Immature natural killer cell (primary cell): ENCODE measurements around the gene FOXN3. TPM values are rescaled to one million over a fixed set of nuclear protein-coding genes. Genes with fewer than 3 reads are reported as not detected.

Experiments used
- DNase-seq, 3 donors: peaks; one replicate each; pipeline ENCODE4 v3.0.0; 2022; ENCODE audit warnings: mixed read lengths in 1 of 3
- H3K27ac Mint-ChIP-seq, 6 donors: one replicate each; pipeline ENCODE4 v1.8.0; 2020; ENCODE audit warnings: mixed read lengths in 6 of 6, mild to moderate bottlenecking in 5 of 6, inconsistent platforms in 4 of 6, moderate library complexity in 3 of 6
- H3K27me3 Mint-ChIP-seq, 3 donors: one replicate each; pipeline ENCODE4 v1.8.0; 2020 to 2021; ENCODE audit warnings: low read depth in 3 of 3, mild to moderate bottlenecking in 3 of 3, mixed read lengths in 3 of 3, moderate library complexity in 3 of 3, inconsistent platforms in 1 of 3
- H3K36me3 Mint-ChIP-seq, 3 donors: one replicate each; pipeline ENCODE4 v1.8.0; 2020; ENCODE audit warnings: mixed read lengths in 3 of 3, inconsistent platforms in 2 of 3, mild to moderate bottlenecking in 2 of 3
- H3K4me1 Mint-ChIP-seq, 2 donors: one replicate each; pipeline ENCODE4 v1.8.0; 2020; ENCODE audit warnings: inconsistent platforms in 2 of 2, mild to moderate bottlenecking in 2 of 2, mixed read lengths in 2 of 2, moderate library complexity in 1 of 2
- H3K4me3 Mint-ChIP-seq, 5 donors: one replicate each; pipeline ENCODE4 v1.8.0; 2020; ENCODE audit warnings: mild to moderate bottlenecking in 5 of 5, mixed read lengths in 5 of 5, inconsistent platforms in 3 of 5, moderate library complexity in 3 of 5
- H3K9me3 Mint-ChIP-seq, 6 donors: one replicate each; pipeline ENCODE4 v1.8.0; 2020; ENCODE audit warnings: mild to moderate bottlenecking in 6 of 6, mixed read lengths in 6 of 6, inconsistent platforms in 4 of 6, moderate library complexity in 3 of 6
- polyA plus RNA-seq, 3 donors: library from polyadenylated mRNA; unstranded; fragments of 300-500 nt; fragmentation: Illumina TruSeq; gene quantifications; one replicate each; pipeline ENCODE4 v1.2.3, GENCODE V29; 2021

FOXN3 gene
- polyA plus RNA-seq, 3 donors from 2014 or later = 88.6 to 150 (median 102) TPM

DNA sequence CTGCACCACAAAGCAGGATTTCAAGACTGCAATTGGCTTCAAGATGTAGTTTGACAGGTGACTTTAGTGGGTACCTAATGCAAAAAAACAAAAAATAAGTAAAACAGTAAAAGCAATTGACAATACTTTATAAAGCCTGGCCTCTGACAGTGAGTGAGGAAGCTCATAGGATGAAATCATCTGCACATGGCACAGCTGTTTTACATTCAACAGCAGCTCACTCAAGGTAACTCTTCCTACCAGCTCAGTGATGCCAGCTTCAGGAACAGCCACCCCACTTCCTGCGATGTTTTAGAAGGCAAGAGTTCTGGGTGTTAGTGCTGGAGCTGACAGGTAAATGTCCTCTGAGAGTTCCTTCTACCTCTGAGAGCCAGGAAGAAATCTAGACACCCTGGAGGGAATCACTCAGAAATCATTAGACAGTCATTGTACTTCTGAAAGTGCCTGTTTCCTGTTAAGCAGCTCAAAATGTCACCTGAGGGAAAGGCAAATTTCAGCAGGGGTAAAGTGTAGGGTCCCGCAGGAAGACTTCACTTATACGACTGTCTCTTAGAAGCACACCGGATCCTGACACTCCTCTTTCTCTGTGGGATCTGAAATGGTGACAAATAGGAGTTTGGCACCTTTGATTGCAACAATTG is 99.9 kb downstream of the FOXN3 start:
- Mint-ChIP-seq H3K4me3 (no peak overlapping the region), H3K4me1 (peaks cover 72 to 87% of the 10 kb centered on the region in 2 donors), H3K27me3 (peaks cover 0 to 5% (median 2%) of the 10 kb centered on the region in 3 donors), H3K27ac (peak overlapping the region in 3 of 6 donors; percentile 13 to 52 (median 36)), H3K36me3 (peaks cover 5 to 24% (median 14%) of the 10 kb centered on the region in 3 donors), H3K9me3 (no peaks in the 10 kb centered on the region)
- DNase-seq = no peak

DNA sequence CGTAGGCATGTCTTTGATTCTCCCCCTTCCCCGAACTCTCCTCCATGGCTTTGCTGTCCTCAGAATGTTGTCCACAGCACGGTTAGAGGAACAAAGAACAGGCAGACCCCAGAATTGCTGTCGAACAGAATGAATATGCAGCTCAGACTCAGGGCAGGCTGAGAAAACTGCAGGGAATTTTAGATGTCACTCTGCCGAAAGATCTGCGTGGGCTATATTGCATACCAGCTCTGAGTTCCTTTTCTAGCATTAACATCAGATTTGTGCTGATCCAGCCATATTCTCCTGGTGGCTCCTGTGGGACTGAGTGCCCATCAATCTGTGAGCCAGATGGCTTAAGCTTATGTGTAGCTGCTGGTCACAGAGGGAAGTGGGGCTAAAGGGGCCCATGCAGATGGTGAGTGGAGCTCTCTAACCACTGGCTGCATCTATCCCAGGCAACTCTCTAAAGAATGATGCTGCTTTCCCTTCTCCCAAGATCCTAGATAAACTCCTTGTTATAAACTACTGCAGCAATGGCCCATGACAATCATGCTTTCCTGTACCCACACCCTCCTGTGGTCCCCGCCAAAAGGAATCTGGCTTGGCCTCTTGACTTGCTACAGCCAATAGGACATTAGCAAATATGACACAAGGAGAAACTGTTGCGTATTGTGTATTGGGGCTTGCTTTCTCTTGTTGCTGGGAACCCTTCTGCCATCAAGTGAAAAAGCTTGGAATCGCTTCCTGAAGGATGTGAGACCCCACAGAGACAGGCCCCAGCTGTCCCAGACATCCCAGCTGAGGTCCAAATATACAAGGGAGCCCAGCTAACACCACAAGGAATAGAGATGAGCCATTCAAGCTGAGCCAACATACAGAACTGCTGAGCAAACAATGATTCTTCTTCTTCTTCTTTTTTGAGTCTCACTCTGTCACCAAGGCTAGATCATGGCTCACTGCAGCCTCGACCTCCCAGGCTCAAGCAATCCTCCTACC is 101.3 kb downstream of the FOXN3 start:
- DNase-seq = no peak

DNA sequence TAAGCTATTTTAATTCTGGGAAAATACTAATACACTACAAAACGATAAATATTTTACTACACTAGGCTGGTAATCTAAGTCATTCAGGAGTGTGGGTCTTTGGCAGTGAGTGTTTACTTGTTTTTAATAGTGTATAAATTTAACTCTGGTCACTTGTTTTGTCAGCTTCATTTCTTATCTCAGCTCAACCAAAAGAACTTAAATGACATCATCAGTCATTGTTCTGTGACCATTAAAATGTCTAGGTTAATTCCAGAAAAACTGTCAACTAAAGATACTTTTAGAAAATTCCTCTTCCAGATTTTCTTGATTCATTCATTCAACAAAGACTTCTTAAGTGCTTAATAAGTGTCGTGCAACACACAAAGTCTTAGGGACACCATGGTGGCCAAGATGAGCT is 102.8 kb downstream of the FOXN3 start:
- Mint-ChIP-seq H3K4me1 (peaks cover 59 to 81% of the 10 kb centered on the region in 2 donors), H3K36me3 (peaks cover 5 to 17% (median 11%) of the 10 kb centered on the region in 3 donors), H3K27ac (no peak overlapping the region), H3K4me3 (no peak overlapping the region), H3K27me3 (peaks cover 0 to 5% (median 4%) of the 10 kb centered on the region in 3 donors), H3K9me3 (no peaks in the 10 kb centered on the region)
- DNase-seq = no peak

More for the DNA sequence above, 101.3 kb downstream of the FOXN3 start:
- peaks cover 0 to 5% (median 4%) of the 10 kb centered on the region in 3 donors for H3K27me3 Mint-ChIP-seq
- H3K9me3 Mint-ChIP-seq = no peaks in the 10 kb centered on the region
- H3K36me3 Mint-ChIP-seq = peaks cover 5 to 24% (median 14%) of the 10 kb centered on the region in 3 donors
- H3K27ac Mint-ChIP-seq = peak overlapping the region in 1 of 6 donors; percentile 34
- peaks cover 68 to 80% of the 10 kb centered on the region in 2 donors for H3K4me1 Mint-ChIP-seq
- H3K4me3 Mint-ChIP-seq = no peak overlapping the region

- Mint-ChIP-seq H3K4me3 (no peak overlapping the region), H3K4me1 (peaks cover 51 to 79% of the 10 kb centered on the region in 2 donors), H3K36me3 (peaks cover 4 to 16% (median 5%) of the 10 kb centered on the region in 3 donors), H3K9me3 (no peaks in the 10 kb centered on the region), H3K27me3 (peaks cover 0 to 6% (median 4%) of the 10 kb centered on the region in 3 donors), H3K27ac (peak overlapping the region in 2 of 6 donors; percentile 13 to 21)
- no peak for DNase-seq
These were observed 104.1 kb downstream of the FOXN3 start for GRCh38 chr14:89312932-89313331.

GRCh38 chr14:89310211-89310610 is 106.8 kb downstream of the FOXN3 start:
- no peak for DNase-seq
- Mint-ChIP-seq H3K27ac (no peak overlapping the region), H3K4me3 (no peak overlapping the region), H3K36me3 (peaks cover 4 to 8% (median 5%) of the 10 kb centered on the region in 3 donors), H3K9me3 (no peaks in the 10 kb centered on the region), H3K27me3 (peaks cover 0 to 6% (median 2%) of the 10 kb centered on the region in 3 donors), H3K4me1 (peaks cover 42 to 79% of the 10 kb centered on the region in 2 donors)

- DNase-seq = no peak
- Mint-ChIP-seq H3K27me3 (peaks cover 0 to 6% (median 2%) of the 10 kb centered on the region in 3 donors), H3K27ac (no peak overlapping the region), H3K4me3 (no peak overlapping the region), H3K9me3 (no peaks in the 10 kb centered on the region), H3K4me1 (peaks cover 42 to 79% of the 10 kb centered on the region in 2 donors), H3K36me3 (peaks cover 0 to 5% (median 4%) of the 10 kb centered on the region in 3 donors)
These were observed 107.3 kb downstream of the FOXN3 start for GRCh38 chr14:89309670-89310177.

DNA sequence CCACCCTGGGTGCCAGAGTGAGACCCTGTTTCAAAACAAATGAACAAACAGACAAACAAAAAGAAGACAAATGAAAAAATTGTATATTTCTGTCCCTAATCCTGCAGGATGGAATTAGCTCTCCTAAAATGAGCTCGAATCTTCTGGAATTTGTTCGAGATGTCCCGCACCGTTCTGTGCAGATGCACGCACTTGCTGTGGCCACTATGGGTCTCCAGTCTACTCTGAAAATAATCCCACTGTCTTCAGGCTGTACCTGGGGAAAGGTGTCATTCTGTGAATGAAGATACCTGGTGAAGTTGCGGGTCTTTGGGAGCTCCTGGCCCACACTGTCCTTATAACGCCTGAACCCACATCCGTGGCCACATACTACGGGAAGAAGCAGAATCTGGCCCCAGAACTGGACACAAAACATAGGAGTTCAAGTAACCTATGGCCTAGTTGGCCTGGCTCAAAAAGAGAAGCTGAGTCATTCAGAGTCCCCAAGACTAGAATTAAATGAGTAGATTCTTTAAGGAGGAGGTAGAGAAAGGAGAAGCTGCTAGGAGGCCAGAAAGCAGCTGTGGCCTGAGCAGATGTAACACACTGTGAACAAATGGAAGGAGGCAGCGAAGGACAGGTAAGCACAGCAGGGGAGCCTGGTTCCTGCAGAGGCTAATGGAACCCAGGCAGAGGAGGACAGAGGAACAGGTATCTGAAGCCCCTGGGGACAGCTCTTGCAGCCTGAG is 108.6 kb downstream of the FOXN3 start:
- Mint-ChIP-seq H3K36me3 (peaks cover 0 to 4% (median 0%) of the 10 kb centered on the region in 3 donors), H3K27ac (peak overlapping the region in 2 of 6 donors; percentile 9 to 48), H3K27me3 (peaks cover 0 to 6% (median 2%) of the 10 kb centered on the region in 3 donors), H3K9me3 (no peaks in the 10 kb centered on the region), H3K4me1 (peaks cover 48 to 80% of the 10 kb centered on the region in 2 donors), H3K4me3 (peak overlapping the region in 1 of 5 donors; percentile 2)
- no peak for DNase-seq

DNA sequence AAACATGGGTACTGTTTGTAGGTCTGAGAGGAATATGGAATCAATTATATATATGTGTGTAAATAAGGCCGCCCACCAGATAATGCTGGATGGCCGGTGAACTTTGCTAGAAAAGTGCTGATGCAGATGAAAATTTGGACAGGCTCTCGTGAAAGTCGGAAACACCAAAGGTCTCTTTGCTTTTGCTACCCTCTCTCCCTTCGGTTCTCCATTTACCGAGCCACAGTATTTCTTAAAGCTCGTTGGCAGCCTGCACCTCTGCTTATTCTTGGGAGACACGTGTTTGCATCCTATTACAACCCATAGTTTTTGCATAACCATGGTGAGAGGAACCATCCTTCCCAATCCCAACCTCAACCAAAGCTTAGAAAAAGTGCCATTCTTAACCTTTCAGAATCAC is 109.6 kb downstream of the FOXN3 start:
- Mint-ChIP-seq H3K4me1 (peaks cover 51 to 82% of the 10 kb centered on the region in 2 donors), H3K27ac (peak overlapping the region in 1 of 6 donors; percentile 39), H3K4me3 (no peak overlapping the region), H3K27me3 (peaks cover 0 to 6% (median 5%) of the 10 kb centered on the region in 3 donors), H3K36me3 (peaks cover 0 to 4% (median 0%) of the 10 kb centered on the region in 3 donors), H3K9me3 (no peaks in the 10 kb centered on the region)
- DNase-seq = no peak

DNA sequence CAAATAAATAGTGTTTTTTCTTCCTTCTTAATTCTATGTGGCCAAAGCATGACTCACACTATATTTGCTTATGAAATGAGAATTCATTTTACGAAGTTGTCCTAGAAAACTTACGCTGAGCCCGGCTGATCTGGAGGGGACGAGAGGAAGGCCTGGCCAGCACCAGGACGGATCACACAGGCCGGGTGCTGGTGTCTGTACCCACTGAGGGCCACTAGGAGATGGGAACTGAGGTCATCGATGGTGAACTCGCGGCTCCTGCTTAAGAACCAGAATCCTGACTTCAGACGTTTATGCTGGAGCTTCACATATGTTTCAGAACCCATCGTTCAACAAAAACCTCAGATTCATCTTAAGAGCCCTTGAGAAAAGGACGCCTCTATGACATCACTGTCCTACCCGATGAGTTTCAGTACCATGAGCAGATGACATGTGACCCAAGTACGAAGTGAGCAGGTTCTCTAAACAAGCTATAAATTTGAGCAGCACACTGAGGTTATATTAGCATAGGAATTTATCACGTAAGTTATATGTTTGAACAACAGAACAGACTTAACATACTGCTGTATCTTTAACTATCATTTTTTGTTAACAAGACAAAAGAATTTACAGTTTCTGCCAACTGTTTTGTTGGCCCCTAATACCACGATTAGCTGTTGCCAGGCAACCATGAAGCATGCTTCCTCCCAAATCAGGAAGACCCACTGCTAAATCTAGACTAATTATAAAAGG is 111.9 kb downstream of the FOXN3 start:
- peak overlapping the region in 5 of 6 donors; percentile 4 to 64 (median 30) for H3K27ac Mint-ChIP-seq
- H3K4me3 Mint-ChIP-seq = peak overlapping the region in 2 of 5 donors; percentile 8 to 19
- H3K27me3 Mint-ChIP-seq = peaks cover 0 to 6% (median 6%) of the 10 kb centered on the region in 3 donors
- DNase-seq = no peak
- H3K36me3 Mint-ChIP-seq = peaks cover 3 to 8% (median 4%) of the 10 kb centered on the region in 3 donors
- peaks cover 62 to 85% of the 10 kb centered on the region in 2 donors for H3K4me1 Mint-ChIP-seq
- H3K9me3 Mint-ChIP-seq = no peaks in the 10 kb centered on the region

DNA sequence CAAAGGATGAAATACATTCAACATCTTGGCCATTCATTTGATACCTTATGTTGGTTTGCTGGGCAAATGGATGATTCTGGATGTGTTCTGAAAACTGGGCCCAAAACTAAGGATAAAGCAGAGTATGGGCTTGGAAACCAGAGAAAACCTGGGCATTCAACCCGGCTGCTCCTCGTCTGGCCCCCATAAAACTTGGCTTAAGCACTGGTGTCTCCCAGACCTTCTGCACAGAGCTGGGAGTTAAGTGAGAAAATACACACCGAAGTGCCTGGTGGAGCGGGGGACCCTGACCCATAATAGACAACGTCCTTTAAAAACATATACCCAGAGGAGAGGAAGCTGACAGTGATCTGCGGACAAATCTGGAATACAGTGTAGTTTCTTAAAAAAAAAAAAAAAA is 112.5 kb downstream of the FOXN3 start:
- peaks cover 3 to 8% (median 4%) of the 10 kb centered on the region in 3 donors for H3K36me3 Mint-ChIP-seq
- peak overlapping the region in 4 of 5 donors; percentile 19 to 68 (median 37) for H3K4me3 Mint-ChIP-seq
- H3K4me1 Mint-ChIP-seq = peaks cover 62 to 85% of the 10 kb centered on the region in 2 donors
- H3K9me3 Mint-ChIP-seq = no peaks in the 10 kb centered on the region
- H3K27me3 Mint-ChIP-seq = peaks cover 0 to 7% (median 6%) of the 10 kb centered on the region in 3 donors
- no peak for DNase-seq
- peak overlapping the region in 5 of 6 donors; percentile 4 to 78 (median 25) for H3K27ac Mint-ChIP-seq

DNA sequence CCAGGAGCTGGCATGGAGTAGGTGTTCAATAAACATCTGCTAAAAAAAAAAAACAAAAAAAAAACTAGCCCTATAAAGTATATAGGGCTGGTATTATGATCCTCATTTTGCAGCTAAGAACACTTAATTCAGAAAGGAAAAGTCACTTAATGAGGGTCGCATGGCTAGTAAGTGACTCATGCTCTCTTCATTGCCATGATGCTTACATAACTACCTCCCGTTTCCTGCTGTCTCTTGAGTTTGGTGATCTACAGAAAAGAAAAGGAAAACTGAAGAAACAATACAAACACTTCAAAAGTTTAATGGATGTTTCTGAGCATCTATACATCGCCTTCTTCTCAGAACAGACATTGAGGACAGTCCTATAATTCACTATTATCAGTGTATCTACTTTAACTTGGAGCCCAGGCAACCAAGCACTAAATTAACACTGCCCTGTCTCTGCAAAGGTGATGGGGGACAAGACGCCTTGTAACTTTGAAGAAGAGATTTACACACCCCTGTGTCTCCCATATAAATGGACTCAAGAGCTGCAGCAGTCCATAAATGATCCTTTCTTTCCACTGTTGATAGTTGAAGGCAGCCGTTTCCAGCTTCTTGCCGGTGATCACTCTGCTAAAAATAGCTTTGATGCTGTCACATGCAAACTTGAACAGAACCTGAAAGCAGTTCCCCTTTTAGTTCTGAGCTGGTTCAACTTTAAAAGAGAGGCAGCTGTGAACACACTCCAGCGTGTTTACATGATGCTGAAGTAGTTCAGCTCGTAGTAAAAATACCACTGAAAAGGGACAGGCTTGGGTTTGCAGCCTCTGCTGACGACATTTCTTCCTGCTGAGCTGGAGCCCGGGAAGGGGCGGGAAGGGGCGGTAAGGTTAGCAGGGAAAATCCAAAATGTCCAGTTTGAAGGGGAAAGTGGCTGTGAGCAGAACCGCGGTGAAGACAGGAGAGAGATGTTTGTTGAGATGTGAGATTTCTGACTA is 113.3 kb downstream of the FOXN3 start:
- Mint-ChIP-seq H3K9me3 (no peaks in the 10 kb centered on the region), H3K36me3 (peaks cover 3 to 11% (median 8%) of the 10 kb centered on the region in 3 donors), H3K27me3 (peaks cover 0 to 7% (median 6%) of the 10 kb centered on the region in 3 donors), H3K4me3 (peak overlapping the region; percentile 18 to 68 (median 31)), H3K27ac (peak overlapping the region; percentile 37 to 78 (median 67)), H3K4me1 (peaks cover 70 to 87% of the 10 kb centered on the region in 2 donors)
- no peak for DNase-seq
